Posterior cingulate gyrus (tissue), 11 donors: Measurements from ENCODE around the gene TEX36.
A peak's percentile ranks its signal among the peaks of the same experiment; 100 is the strongest.
"Not testable (repeated sequence)": the region's sequence is repeated elsewhere in the genome, so short reads cannot be mapped to it uniquely, and the experiment has no call there.

ENCODE experiments used
- DNase-seq, 10 donors: peaks; one replicate each; pipeline versions ENCODE4 v3.0.0 to v3.0.0-alpha.2; 2020 to 2021; ENCODE audit warnings: mixed read lengths in 3 of 10
- intact Hi-C: fragments of 100-400 bp; cut with DNase I; formaldehyde crosslinking; loops from one replicate; pipeline ENCODE4 v1.15.1; 2023

Gene TEX36

GRCh38 chr10:125683063-125683462 is at the start of gene TEX36:
Gene TEX36, minus strand, starts transcription at chr10:125683163. Its CDS starts 174 bp downstream, at chr10:125682989.
- intact Hi-C loops, result no loop called here

GRCh38 chr10:125727436-125727835 is 44.5 kb upstream of the TEX36 start:
- no peak for DNase-seq
- intact Hi-C loops, result loop anchor here (10.0 kb wide), 1 partner anchor 97 kb away; the partner anchor contains the start of genes BCCIP and UROS

More at GRCh38 chr10:125683063-125683462, at the start of gene TEX36:
- no peak for DNase-seq

GRCh38 chr10:125726914-125727313 is 44.0 kb upstream of the TEX36 start:
- intact Hi-C loops, result loop anchor here (10.0 kb wide), 1 partner anchor 98 kb away; the partner anchor contains the start of genes BCCIP and UROS
- no peak for DNase-seq

- intact Hi-C loops, result loop anchor here (10.0 kb wide), 1 partner anchor 102 kb away; the partner anchor contains the start of genes BCCIP and UROS
- DNase-seq, result no peak
These were observed 39.8 kb upstream of the TEX36 start for GRCh38 chr10:125722811-125723210.

GRCh38 chr10:125721035-125721434 is 38.1 kb upstream of the TEX36 start:
- intact Hi-C loops, result loop anchor here (10.0 kb wide), 1 partner anchor 104 kb away; the partner anchor contains the start of genes BCCIP and UROS
- no peak for DNase-seq

GRCh38 chr10:125720002-125720382 is 37.0 kb upstream of the TEX36 start:
- intact Hi-C loops, result loop anchor here (10.0 kb wide), 1 partner anchor 105 kb away; the partner anchor contains the start of genes BCCIP and UROS
- no peak for DNase-seq

- DNase-seq, result peak; percentile 98 to 100 (median 99)
- intact Hi-C loops, result loop anchor here (10.0 kb wide), 1 partner anchor 105 kb away; the partner anchor contains the start of genes BCCIP and UROS
These were observed 36.4 kb upstream of the TEX36 start, which contains the start of gene EDRF1 for GRCh38 chr10:125719173-125720001. Gene EDRF1, plus strand, starts transcription at chr10:125719709. Its CDS starts 99 bp downstream, at chr10:125719808.

GRCh38 chr10:125714728-125715127 is 31.8 kb upstream of the TEX36 start:
- intact Hi-C loops, DNase-seq: not testable (repeated sequence)

- no peak for DNase-seq
- intact Hi-C loops, result no loop called here
These were observed 28.3 kb upstream of the TEX36 start for GRCh38 chr10:125711110-125711750.

GRCh38 chr10:125709553-125710474 is 26.9 kb upstream of the TEX36 start:
- intact Hi-C loops, result no loop called here
- no peak for DNase-seq

- intact Hi-C loops, result no loop called here
- no peak for DNase-seq
These were observed 26.1 kb upstream of the TEX36 start for GRCh38 chr10:125708971-125709503.

GRCh38 chr10:125707541-125708468 is 24.8 kb upstream of the TEX36 start:
- no peak for DNase-seq
- intact Hi-C loops, result no loop called here

GRCh38 chr10:125700355-125700911 is 17.5 kb upstream of the TEX36 start:
- no peak for DNase-seq

GRCh38 chr10:125699562-125700143 is 16.7 kb upstream of the TEX36 start:
- intact Hi-C loops, result no loop called here
- no peak for DNase-seq

More at GRCh38 chr10:125700355-125700911, 17.5 kb upstream of the TEX36 start:
- intact Hi-C loops, result no loop called here

GRCh38 chr10:125698481-125698998 is 15.6 kb upstream of the TEX36 start:
- intact Hi-C loops, result no loop called here
- DNase-seq, result no peak

- DNase-seq, intact Hi-C loops: not testable (repeated sequence)
These were observed 13.9 kb upstream of the TEX36 start for GRCh38 chr10:125696884-125697283.

- intact Hi-C loops, result no loop called here
- DNase-seq, result no peak
These were observed 11.9 kb upstream of the TEX36 start for GRCh38 chr10:125694883-125695282.

GRCh38 chr10:125693524-125693847 is 10.5 kb upstream of the TEX36 start:
- intact Hi-C loops, result no loop called here
- no peak for DNase-seq
